ENCODE measurements around the gene TSR3.

GRCh38 chr16:1345651-1346421 lies 5.8 kb downstream of the TSR3 start:
- no peak for TF ChIP-seq PKNOX1 (IDR thresholded peaks at IDR 0.05)
- no peak for TF ChIP-seq BHLHE40 (IDR thresholded peaks at IDR 0.05; ENCODE audit: borderline replicate concordance)
- TF ChIP-seq ARNT (IDR thresholded peaks at IDR 0.05), result no peak
- no peak for TF ChIP-seq FOXM1 (IDR thresholded peaks at IDR 0.05; ENCODE audit: borderline replicate concordance)
- no peak for TF ChIP-seq SP1 (IDR thresholded peaks at IDR 0.05)
- no peak for TF ChIP-seq SUZ12 (IDR thresholded peaks at IDR 0.05)
- no peak for TF ChIP-seq ELF4 (IDR thresholded peaks at IDR 0.05)
